ENCODE data around the gene TBCA.

DNA sequence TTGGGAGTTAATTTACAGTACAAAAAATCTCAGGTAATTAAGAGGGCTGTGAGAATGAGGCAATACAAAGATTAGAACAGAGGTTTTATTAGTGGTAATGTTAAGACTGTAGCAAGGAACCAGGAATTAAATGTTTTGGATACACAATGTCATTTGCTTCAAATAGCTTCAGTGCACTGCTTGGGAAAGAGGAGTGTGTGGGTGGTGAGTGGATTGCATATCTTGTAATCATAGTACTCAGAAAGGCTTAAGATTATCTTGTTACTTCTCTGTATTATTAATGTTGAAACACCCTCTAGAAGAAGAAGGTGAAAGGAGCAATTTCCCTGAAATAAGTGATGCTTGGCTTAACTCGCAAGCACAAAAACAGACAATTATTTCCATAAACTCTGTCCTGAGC, 21.0 kb upstream of the TBCA start:
- TF ChIP-seq, protein P1, sequence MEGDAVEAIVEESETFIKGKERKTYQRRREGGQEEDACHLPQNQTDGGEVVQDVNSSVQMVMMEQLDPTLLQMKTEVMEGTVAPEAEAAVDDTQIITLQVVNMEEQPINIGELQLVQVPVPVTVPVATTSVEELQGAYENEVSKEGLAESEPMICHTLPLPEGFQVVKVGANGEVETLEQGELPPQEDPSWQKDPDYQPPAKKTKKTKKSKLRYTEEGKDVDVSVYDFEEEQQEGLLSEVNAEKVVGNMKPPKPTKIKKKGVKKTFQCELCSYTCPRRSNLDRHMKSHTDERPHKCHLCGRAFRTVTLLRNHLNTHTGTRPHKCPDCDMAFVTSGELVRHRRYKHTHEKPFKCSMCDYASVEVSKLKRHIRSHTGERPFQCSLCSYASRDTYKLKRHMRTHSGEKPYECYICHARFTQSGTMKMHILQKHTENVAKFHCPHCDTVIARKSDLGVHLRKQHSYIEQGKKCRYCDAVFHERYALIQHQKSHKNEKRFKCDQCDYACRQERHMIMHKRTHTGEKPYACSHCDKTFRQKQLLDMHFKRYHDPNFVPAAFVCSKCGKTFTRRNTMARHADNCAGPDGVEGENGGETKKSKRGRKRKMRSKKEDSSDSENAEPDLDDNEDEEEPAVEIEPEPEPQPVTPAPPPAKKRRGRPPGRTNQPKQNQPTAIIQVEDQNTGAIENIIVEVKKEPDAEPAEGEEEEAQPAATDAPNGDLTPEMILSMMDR (IDR thresholded peaks at IDR 0.05), result no peak
- TF ChIP-seq EP300 (IDR thresholded peaks at IDR 0.05) (no peak), POLR2A (IDR thresholded peaks at IDR 0.05) (no peak)
